ENCODE results near the gene TDRD10. TPM values are rescaled to one million over a fixed set of nuclear protein-coding genes. Genes with fewer than 3 reads are reported as not detected.

Gene TDRD10
- total and polyA plus RNA-seq, 2 of the 8 experiments (the other 6 are each of a cell fraction or from before 2014, with no cell fraction given), result 0.15 to 0.27 TPM

DNA sequence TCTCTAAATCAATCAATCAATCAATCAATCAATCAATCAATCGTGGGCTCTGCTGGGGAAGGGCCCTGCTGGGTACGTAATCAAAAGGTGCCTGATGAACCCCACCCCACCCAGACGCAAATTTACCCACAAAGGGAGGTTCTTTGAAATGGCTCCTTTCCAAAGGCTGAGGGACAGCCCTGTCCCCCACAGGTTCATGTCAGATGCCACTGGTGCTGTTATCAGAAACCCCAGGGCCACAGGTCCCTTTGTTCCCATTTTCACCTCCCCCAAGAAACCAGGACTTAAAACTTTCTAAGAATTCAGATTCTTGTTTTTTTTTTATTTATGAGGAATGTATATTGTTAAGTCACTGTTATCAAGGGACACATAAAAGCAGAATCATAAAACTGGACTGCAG, 79.7 kb downstream of the TDRD10 start:
- no peak overlapping the region for H3K4ac ChIP-seq (replicated peaks; ENCODE audit: insufficient read length, low read depth, low read length)
- H3K4me3 ChIP-seq (ENCODE audit: extremely low read depth in 1 of 4, insufficient read depth in 2 of 4, low read depth in 3 of 4, low read length in 4 of 4), result no peak overlapping the region
- no peaks in the 10 kb centered on the region for H3K9me3 ChIP-seq (ENCODE audit: insufficient read depth in 2 of 2, low read depth in 1 of 2, low read length in 1 of 2)
- H2BK12ac ChIP-seq (ENCODE audit: low read depth, low read length), result no peak overlapping the region
- no peaks in the 10 kb centered on the region; the same call in 1 of the 2 replicates for H3K79me1 ChIP-seq (ENCODE audit: low read depth, low read length)
- FAIRE-seq, result no peak
- H4K20me1 ChIP-seq (replicated peaks in 1 of 2; ENCODE audit: control insufficient read depth in 1 of 2, insufficient read depth in 2 of 2, low read length in 2 of 2), result peaks cover 13 to 20% of the 10 kb centered on the region in 2 experiments
- H4K5ac ChIP-seq (ENCODE audit: insufficient read length, low read depth, low read length), result no peak overlapping the region
- no peak overlapping the region for H3K27ac ChIP-seq (ENCODE audit: low read depth, low read length)
- 93% methylated on average over 3 of the region's 3 CpGs; no CpG with 5 or more reads in 1 of the 2 experiments for WGBS, 2 experiments (ENCODE audit: extremely low coverage in 1 of 2, insufficient coverage in 1 of 2, insufficient read length in 1 of 2, insufficient replicate concordance in 2 of 2, low coverage in 1 of 2, low lambda C conversion rate in 2 of 2, missing lambda C conversion rate in 1 of 2)
- POLR2A ChIA-PET (ENCODE audit: partially characterized antibody), result interaction anchor here (2.0 kb wide), 1 partner anchor 17 kb away, joined by 5 read pairs; no protein-coding TSS in a partner anchor
- no peak overlapping the region for H3K18ac ChIP-seq (ENCODE audit: extremely low read depth, low read length)
- H3K23ac ChIP-seq (ENCODE audit: insufficient read length), result no peak overlapping the region
- no peak overlapping the region for H4K91ac ChIP-seq (replicated peaks; ENCODE audit: insufficient read length, low read length)
- no peak overlapping the region for H2AK5ac ChIP-seq (ENCODE audit: low read depth, low read length)
- no peaks in the 10 kb centered on the region for H3K27me3 ChIP-seq (replicated peaks in 1 of 4; ENCODE audit: control insufficient read depth in 3 of 4, extremely low read depth in 1 of 4, insufficient read depth in 3 of 4, low read length in 3 of 4)
- H3K23me2 ChIP-seq (ENCODE audit: low read depth, low read length), result no peaks in the 10 kb centered on the region
- H3K9ac ChIP-seq (replicated peaks in 1 of 4; ENCODE audit: extremely low read depth in 1 of 4, low read depth in 3 of 4, low read length in 3 of 4), result no peak overlapping the region
- H3K79me2 ChIP-seq (ENCODE audit: control insufficient read depth in 1 of 2, insufficient read depth in 2 of 2, low read length in 2 of 2), result no peaks in the 10 kb centered on the region
- H3K4me1 ChIP-seq (replicated peaks in 1 of 4; ENCODE audit: control insufficient read depth in 3 of 4, insufficient read depth in 4 of 4, low read length in 3 of 4), result no peaks in the 10 kb centered on the region
- CTCF ChIA-PET (ENCODE audit: partially characterized antibody), result interaction anchor here (1.3 to 1.6 kb wide), 4 partner anchors 7 to 22 kb away, joined by 3 to 5 read pairs (median 4); no protein-coding TSS in a partner anchor
- DNase-seq (ENCODE audit: low read depth in 1 of 2, low spot score in 2 of 2), result no peak
- peaks cover 61 to 82% (median 71%) of the 10 kb centered on the region in 4 experiments for H3K36me3 ChIP-seq (ENCODE audit: control insufficient read depth in 2 of 4, insufficient read depth in 4 of 4, low read length in 3 of 4)
- no peak overlapping the region for H3K4me2 ChIP-seq (ENCODE audit: insufficient read depth in 1 of 2, low read depth in 2 of 2, low read length in 2 of 2)
- no peak overlapping the region for H2BK15ac ChIP-seq (ENCODE audit: low read length)
- H3K56ac ChIP-seq (replicated peaks; ENCODE audit: insufficient read length, low read depth, low read length), result no peak overlapping the region
- H2BK120ac ChIP-seq (replicated peaks; ENCODE audit: low read depth, low read length), result no peak overlapping the region
- H2BK5ac ChIP-seq (ENCODE audit: low read depth, low read length), result no peak overlapping the region
- no peak overlapping the region for H2BK20ac ChIP-seq (ENCODE audit: low read length)
- H2AFZ ChIP-seq (ENCODE audit: low read length), result no peak overlapping the region
- H4K8ac ChIP-seq (ENCODE audit: extremely low read depth, insufficient read depth, low read length), result no peak overlapping the region
- no peak overlapping the region for H3K14ac ChIP-seq (ENCODE audit: insufficient read length)
- TF ChIP-seq, protein P1, sequence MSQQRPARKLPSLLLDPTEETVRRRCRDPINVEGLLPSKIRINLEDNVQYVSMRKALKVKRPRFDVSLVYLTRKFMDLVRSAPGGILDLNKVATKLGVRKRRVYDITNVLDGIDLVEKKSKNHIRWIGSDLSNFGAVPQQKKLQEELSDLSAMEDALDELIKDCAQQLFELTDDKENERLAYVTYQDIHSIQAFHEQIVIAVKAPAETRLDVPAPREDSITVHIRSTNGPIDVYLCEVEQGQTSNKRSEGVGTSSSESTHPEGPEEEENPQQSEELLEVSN (IDR thresholded peaks at IDR 0.05), result no peak
- no peak for TF ChIP-seq GABPA (IDR thresholded peaks at IDR 0.05; ENCODE audit: borderline replicate concordance, insufficient read depth, low read length)
- TF ChIP-seq, protein P2, sequence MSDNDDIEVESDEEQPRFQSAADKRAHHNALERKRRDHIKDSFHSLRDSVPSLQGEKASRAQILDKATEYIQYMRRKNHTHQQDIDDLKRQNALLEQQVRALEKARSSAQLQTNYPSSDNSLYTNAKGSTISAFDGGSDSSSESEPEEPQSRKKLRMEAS (IDR thresholded peaks at IDR 0.05), result no peak
- no peak for TF ChIP-seq SUZ12 (IDR thresholded peaks at IDR 0.05; ENCODE audit: low read length)
- no peak for TF ChIP-seq EGR1 (IDR thresholded peaks at IDR 0.05; ENCODE audit: borderline replicate concordance, low read depth, low read length)
- TF ChIP-seq POU5F1 (IDR thresholded peaks at IDR 0.05; ENCODE audit: low read depth, low read length), result no peak
- TF ChIP-seq SIN3A (conservative IDR thresholded peaks at IDR 0.05 in 1 of 2, IDR thresholded peaks at IDR 0.05 in 1 of 2; ENCODE audit: low read depth in 1 of 2, low read length in 2 of 2), result no peak
- TF ChIP-seq NRF1 (IDR thresholded peaks at IDR 0.05; ENCODE audit: low read depth, low read length), result no peak
- TF ChIP-seq BCL11A (IDR thresholded peaks at IDR 0.05; ENCODE audit: low read depth in 2 of 2, low read length in 2 of 2), result no peak
- no peak for TF ChIP-seq TBP (IDR thresholded peaks at IDR 0.05; ENCODE audit: low read depth, low read length)
- no peak for TF ChIP-seq YY1 (IDR thresholded peaks at IDR 0.05; ENCODE audit: low read depth, low read length)
- no peak for TF ChIP-seq SIRT6 (IDR thresholded peaks at IDR 0.05; ENCODE audit: low read length)
- no peak for TF ChIP-seq MAFK (IDR thresholded peaks at IDR 0.05; ENCODE audit: low read depth, low read length)
- no peak for TF ChIP-seq CTBP2 (IDR thresholded peaks at IDR 0.05; ENCODE audit: borderline replicate concordance, insufficient read depth, insufficient read length, low read length)

All from H1 (cell line).